GM19372 (cell line): ENCODE data around the gene ABCA4.

ENCODE experiments used
- ATAC-seq: cut with Tn5 transposase; IDR thresholded peaks from one replicate; pipeline ENCODE4 v1.9.1; 2021; ENCODE audit warnings: mild to moderate bottlenecking, low read depth, moderate library complexity; ENCODE audit not compliant: unreplicated experiment

ABCA4 gene

DNA sequence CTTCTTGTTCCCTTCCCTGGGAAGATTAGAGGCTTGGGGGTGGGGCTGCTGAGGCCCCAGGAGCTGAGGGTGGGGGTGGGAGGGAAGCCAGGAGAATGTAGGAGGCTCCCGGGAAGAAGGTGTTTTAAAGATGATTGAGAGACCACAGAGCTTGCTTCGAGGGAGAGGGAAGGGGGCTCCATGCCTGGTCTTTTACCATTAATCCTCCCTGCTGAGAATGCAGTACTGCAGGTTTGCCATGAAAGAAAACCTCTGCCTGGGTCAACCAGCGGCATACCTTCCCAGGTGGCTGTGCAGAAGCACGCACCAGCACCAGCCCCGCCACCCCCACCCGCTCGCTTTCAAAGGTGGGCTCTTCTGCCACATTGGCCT is 15.4 kb downstream of the ABCA4 start:
- no peak for ATAC-seq

DNA sequence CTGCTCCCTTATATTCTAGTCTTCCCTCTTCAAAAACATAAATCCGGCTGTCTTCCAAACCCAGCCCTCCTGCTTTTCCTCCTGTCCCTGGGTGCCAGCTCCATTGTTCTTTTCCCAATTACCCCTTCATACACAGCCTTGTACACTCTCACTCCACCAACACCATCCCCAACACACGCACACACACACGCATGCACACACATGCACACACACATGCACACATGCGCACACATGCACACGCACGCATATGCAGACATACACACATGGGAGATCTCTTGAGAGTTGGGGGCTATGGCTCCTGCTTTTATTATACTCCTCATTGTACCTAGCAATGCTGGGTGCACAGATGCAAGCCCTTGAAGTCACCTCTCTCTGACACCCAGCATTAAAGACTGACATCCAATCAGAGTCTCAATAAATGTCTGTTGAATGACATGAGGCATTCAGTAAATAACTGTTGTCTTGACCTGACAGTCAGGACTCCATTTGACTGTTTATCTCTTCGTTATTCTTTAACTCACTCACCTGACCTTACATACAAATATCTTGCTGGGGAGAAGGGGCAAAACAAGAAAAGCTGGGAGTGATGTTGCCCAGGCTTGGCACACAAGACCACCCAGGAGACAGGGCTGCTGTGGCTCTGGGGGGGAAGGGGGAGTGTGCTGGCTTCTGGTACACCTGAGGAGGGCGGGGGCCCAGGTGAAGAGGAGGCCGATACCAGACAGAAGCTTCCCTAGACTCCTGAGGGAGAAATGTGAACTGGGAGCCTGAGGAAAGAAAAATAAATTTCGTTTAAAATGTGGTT is 16.0 kb downstream of the ABCA4 start:
- ATAC-seq: no peak

DNA sequence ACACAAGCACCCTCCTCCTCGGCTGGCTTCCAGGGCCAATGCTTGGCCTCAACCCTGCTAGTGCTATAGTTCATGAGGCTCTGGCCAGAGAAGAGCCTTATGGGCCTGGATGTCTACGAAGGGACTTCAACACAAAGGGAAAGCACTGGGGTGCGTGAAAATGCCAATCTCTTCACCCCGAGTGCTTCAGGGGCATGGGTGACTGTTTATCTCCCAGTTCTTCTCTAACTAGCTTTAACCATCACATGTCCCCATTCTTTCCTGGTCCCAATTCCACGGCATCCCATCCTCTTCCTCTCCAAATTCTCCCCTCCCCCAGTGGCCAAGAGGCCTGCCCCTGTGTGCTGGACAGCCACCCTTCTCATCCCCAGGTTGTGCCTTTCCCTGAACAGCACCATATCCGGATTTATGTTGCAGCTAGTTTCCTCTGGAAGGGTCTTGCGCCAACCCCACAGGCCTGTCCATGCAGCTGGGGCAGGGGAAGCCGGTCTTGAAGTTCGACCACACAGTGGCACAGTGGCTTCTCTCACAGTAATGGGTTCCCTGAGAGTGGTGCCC is 16.7 kb downstream of the ABCA4 start:
- no peak for ATAC-seq

DNA sequence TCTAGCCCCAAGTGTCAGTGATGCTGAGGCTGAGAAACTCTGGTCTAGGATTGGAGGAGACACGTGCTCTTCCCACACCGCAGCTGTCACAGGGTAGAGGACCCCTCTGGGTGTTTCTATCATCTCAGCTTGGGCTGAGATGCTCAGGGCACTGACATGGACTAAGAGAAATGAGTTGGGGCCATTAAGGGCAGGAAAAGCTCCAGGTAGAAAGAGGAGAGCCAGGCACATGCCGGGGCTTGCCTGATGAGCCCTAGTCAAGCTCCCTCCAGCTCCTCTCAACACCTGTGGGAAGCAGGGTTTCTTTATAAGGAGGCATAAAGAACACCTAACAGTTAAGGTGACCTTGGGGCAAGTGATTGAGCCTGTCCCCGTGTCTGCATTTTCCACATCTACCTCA is 17.3 kb downstream of the ABCA4 start:
- no peak for ATAC-seq

DNA sequence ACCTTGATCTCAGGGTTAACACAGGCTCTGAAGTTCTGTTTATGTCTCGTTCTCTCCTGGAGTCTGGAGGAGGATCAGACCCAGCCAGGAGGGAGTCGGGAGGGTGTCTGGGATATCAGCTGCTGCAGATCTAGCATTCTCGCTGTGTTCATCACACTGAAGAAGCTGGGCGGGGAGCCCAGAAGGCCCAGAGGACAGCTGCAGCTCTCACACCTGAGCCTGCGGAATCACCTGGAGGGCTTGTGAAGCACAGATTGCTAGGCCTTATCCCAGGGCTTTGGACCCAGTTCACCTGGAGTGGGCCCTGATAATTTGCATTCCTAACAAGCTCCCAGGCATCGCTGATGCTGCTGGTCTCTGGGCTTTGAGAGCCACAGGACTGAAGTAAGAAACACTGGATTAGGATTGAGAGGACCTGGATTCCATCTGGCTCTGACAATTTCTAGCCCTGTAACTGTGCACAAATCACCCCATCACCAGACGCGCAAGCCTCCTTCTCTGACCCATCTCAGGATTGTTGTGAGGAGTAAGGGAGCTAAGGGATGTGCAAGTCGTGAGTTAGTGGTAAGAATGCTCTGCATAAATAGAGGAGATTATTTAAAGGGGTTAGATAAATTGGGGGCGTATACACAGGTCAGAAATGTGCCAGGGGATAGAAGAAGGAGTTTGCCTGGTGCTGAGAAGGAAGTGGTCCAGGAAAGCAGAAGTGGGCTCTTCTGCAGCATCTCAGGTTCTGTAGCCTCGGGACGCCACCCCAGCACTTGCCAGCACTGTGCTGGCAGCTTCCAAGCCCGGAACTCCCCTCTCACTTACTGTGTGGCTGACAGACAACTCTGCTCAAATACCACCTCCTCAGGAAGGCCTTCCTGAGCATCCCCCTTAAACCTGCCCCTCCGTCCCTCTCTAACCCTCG is 19.1 kb downstream of the ABCA4 start:
- no peak for ATAC-seq

DNA sequence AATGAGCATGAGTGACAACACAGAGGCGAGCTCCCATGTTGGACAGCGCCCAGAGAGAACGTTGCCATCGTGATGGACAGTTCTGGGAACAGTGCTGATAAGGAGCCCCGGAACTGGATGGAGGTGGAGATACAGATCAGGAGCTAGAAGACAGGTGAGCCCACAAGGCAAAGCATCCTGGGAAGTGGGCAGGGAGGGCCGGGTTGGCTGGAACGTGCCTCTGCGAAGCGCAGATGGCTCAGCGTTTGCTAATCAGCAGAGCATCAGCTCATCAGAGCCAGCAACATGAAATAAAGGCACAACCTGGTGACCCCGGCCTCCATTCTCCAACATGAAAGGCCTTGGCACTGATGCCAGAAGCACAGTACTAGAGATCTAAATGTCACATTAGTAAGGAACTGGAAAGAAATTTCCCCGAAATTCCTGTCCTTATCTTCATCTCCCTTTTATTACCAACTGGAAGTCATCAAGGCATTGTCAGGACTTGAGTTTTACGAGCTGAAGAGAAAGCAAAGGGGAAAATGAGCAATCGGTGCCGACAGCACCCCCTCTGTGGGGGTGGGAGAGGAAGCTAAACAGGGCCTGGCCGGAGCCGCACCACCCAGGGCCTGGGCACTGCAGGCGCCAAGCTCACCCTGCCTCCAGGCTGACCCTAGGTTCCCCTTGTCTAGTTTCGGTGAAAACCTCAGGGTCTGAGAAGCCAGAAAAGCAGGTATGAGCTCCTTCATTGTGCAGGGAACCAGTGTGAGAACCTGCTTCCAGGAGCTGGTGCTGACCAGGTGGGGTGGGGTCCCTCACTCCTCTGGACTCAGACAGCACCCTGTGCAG is 19.9 kb downstream of the ABCA4 start:
- ATAC-seq: no peak

DNA sequence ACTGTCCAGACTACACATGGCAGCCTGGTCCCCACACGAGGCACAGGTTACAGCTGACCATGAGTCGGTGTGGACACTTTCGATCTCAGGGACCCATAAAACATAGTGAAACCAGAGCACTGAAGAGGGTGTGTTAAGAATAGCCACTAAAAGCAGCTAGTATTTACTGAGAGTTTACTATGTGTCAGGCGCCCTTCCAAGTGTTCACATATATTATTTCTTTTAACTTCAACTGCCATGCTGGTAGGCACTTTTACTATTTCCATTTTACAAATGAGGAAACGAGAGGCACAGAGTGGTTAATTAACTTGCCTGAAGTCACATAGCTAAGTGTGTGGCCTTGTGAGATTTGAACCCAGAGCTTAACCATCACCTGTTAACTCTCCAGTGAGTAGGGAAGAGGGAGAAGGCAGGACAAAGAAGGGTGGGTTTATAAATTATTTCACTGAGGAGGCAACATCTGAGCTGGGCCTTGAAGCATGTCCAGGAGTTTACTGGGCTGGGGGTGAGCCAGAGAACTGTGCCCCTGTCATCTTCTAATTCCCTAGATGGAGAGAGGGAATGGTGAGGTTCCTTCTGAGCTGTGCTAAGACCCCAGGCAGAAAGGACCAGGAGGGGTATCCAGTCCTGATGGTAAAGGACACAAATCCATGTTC is 20.7 kb downstream of the ABCA4 start:
- no peak for ATAC-seq

DNA sequence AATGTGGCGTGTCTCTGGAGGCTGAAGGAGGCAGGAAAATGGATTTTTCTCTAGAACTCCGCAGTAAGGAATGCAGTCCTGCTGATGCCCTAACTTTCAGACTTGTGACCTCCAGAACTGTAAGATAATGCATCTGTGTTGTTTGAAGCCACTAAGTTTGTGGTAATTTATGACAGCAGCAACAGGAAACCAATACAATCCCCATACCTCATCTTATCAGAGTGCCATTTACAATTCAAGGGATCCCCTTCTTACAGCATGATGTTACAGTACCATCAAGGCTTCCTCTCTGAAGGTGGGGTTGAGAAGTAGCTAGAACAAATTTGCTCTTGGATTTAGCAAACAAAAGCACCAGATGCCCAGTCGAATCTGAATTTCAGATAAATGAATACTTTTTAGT is 21.6 kb downstream of the ABCA4 start:
- no peak for ATAC-seq

DNA sequence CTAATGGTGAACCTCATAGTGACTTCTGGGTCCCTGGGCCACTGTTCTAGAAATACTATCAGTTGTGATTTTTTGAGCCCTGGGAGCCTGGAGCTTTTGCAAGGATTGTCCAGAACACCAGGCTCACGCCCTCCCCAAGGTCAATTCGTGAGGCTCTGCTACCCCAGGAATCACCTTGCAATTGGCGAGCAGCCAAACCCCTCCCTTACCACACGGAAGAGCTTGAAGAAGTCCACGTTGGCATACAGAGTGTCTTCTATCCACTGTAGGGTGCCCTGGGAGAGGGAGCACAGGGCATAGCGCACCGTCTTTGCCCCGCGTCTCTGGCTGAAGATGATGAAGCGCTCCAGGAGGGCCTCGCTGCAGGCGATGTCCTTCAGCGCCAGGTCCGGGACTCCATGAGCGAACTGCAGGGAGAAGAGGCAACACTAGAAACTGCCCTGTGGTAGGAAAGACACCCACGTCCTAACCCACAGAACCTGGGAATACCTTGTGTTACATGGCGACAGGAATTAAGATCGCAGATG is 22.3 kb downstream of the ABCA4 start:
- no peak for ATAC-seq

DNA sequence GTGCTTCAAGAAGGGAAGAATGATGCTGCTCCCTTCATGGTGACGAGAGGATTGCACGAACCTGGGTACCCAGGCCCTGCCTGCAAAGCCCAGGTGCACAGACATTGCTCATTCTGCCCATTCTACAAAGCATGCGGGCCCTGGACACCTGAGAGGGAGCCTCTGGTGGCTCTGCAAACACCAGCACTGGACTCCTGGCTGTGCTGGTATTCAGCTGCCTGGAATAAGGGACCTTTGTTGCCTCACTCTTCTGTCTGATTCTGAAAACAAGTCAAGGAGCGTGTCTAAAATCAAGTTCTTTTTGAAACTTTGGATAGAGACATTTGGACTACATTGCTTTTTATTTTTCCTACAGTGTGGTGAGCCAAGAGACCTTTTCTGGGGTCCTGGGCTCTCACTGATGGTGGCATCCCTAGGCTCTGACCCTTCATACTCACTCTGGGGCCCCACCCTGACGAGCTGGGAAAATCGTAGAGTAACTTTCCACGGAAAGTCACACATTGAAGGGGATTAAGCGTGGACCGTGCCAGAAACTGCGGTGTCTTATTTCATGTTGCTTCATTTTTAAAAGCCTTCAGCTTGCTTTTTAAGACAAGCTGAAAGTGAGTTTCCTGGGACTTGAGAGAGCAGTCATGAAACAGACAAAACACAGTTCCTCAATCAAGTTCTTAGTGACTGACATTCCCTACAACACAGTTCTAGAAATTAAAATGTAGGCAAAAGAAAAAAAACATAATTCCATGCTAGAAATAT is 24.0 kb downstream of the ABCA4 start:
- ATAC-seq: no peak

DNA sequence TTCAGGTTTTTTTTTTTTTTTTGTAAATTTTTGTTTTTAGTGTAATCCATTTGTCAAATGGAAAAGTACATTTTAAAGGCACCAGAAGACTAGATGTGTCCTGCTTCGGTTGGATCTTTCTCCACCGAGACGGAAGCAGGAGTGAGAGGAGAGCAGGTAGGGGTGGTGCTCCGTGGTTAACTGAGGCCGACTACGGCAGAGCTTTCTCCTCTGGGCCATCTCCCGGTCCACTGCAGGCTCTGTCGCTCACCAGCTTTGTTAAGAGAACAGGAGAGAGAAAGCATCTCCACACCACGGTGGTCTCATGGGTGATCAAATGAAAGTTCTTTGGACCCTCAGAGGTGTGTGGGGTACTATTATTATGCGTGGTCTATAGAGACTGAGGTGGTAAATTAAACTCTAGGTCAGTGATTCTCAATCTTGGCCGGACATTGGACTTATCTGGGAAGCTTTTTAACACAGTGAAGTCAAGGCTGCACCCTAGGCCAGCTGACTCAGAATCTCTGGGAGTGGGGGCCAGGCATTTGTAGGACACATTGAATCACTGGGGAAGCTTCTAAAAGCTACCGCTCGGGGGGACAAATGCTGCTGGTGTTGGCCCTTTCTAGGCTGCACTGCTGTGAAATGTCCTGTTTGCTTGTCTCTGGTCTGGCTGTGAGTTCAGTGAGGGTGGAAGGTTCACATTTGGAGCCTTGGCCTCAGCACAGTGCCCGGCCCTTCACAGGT is 25.0 kb downstream of the ABCA4 start:
- no peak for ATAC-seq

DNA sequence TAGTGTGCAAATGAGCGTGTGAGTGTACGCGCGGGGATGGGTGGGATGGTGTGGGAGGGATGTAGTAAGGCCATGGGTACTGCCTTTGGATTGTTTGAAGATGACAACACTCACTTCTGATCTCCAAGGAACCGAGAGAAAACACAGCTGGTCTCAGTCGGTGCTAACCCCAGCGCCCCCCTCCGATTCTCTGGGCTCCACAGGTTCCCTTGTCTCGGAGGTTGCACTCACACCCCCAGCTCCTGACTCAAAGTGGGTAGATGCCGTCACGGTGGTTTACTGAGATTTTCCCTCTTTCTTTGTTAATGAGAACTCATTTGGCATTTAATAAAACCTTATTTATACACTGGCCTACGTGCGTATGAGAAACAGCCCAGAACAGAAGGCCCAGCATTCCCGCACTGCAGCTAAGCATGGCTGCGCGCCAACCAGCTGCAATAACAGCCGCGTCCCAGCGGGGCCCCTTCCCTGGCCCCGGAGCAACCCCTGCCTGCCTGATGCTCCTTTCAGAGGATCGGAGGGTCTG is 25.8 kb downstream of the ABCA4 start:
- ATAC-seq: no peak

DNA sequence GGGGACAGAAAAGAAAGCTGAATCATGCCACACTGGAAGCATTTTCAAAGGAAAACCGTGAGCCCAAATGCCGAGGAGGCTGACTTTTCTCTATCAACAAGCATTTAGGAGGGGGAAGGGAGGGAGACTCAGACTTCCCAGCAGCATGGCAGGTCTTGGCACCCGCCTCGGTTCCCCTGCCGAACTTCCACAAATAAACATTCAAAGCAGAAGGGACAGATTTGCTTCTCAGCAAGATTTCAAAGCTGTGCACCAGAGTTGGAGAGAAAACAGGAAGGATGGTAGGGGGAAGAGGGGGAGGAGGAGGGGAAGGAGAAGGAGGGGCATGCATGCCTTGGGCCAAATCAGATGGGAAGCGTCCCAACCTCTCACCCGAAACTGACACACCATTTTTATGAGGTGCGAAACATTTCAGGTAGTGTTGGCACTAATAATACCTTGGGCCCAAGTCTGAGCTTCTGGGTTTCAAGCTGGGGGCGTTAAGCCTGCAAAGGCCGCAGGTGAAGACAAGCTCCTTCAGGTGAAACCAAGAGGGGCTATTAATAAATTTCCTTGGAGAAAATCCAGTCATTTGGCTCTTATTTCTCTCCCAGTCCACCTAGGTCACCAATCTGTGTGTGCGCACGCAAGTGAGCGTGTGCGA is 26.4 kb downstream of the ABCA4 start:
- no peak for ATAC-seq

DNA sequence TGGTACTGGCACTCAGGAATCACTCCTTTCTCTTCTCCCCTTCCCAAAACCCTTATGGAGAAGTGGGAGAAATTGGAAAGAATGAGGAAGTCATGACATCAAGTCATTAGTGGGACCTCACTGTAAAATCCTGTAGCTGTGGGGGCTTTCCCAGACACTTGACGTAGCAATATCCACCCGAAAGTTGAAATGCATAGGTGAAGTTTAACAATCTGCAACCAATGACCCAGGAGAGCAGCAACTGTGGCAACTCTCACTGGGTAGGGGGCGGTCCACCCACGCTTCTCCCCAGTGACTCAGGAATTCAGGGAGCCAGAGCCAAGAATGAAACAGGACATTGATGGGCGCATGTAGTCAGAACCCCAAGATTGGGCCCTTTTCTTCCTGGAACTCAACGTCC is 27.0 kb downstream of the ABCA4 start:
- no peak for ATAC-seq

DNA sequence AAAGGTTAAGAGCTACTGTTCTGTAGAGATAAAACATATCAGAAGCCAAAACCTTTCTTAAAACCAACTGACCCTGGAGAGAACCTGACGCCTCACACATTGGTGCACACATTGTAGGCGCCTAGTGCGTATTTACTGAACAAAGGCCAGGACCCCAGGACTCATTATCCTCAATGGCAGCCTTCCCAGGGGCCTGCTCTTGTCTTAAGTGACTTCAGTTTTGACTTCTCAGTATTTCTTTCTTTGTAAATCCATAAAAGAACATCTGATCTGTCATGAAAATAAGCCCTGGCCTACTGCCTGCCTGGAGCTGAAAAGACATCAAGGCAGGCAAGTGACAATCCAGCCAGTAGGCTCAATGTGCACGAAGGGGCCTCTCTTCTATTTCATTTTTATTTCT is 27.6 kb downstream of the ABCA4 start:
- no peak for ATAC-seq

DNA sequence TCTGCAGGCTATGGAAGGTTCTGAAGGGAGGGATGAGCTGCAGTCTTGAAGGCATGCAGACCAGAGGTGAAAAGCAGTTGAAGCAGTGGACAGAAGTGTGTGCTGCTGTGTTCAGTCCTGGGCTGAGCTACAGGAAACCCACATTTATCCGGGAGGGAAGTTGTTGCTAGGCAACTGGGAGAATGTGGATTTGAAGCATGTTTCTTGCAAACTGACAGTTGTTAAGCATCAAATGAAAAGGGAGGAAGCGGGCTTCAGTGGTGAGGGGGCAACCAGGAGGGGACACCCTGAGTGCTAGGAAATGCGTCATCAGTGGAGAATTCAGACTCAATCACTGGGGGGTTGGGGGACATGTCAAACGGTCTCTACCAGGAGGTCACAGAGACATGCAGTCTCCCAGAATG is 28.7 kb downstream of the ABCA4 start:
- no peak for ATAC-seq

DNA sequence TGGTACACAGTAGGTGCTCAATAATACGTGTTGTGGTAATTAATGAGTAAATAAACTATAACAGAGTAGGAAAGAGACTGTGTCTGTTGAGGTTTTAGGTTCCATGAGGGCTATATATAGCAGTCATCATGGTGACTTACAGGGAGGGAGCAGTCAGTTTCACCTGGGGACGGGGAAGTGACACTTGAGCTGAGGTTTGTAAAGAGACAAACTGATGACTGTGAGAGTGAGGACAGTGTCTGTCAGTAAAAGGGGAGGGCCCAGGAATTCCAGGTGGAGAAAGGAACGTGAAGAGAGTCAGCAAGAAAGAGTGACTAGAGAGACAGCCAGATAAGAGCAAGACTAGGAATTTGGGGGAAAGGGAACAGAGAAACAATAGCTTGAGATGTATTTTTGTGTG is 30.2 kb downstream of the ABCA4 start:
- ATAC-seq: no peak

DNA sequence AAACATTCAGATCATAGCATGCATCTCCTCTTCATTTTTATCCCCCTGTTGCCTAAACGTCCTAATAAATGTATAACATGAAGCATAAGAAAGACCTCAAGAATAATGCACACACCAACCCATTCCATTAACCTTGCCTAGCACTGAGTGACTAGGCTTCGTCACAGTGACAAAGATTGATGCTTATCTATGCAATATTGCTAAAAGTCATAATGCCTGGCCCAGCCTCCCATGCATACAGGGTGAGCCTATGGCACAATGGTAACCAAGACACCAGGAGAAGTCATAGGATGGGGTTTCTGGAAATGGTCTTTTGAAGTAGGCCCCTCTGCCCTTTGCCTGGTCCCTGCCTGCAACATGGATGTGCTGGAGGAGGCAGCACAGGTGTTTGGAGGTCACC is 33.8 kb downstream of the ABCA4 start:
- no peak for ATAC-seq
